ENCODE data around the gene ACYP1. TPM values are rescaled to one million over a fixed set of nuclear protein-coding genes. Genes with fewer than 3 reads are reported as not detected.

ACYP1 gene
- total RNA-seq, 4 donors from 2014 or later, result 6.6 to 36.0 (median 23.2) TPM

GRCh38 chr14:75010472-75011093 is 53.2 kb downstream of the ACYP1 start:
- WGBS, 2 donors (ENCODE audit: low coverage in 1 of 2), result 96 to 100% methylated on average over 1 to 4 of the region's 4 CpGs
- Histone ChIP-seq H3K27me3 (no peaks in the 10 kb centered on the region), H3K36me3 (peaks cover 0 to 64% (median 22%) of the 10 kb centered on the region in 4 donors), H3K4me3 (no peak overlapping the region), H3K9me3 (no peaks in the 10 kb centered on the region), H3K27ac (no peak overlapping the region), H3K4me1 (peaks cover 0 to 6% (median 0%) of the 10 kb centered on the region in 4 donors)
- in situ Hi-C loops (cut with MboI; ENCODE audit: low pct_ligation_motif_present in 1 of 4, low pct_unique_long_range_greater_than_20kb in 1 of 4, low sequenced_read_pairs in 3 of 4), result no loop called here
- intact Hi-C loops (cut with DNase I; ENCODE audit: low total_unique reads), result no loop called here
- no peak for DNase-seq
- TF ChIP-seq, protein P1, sequence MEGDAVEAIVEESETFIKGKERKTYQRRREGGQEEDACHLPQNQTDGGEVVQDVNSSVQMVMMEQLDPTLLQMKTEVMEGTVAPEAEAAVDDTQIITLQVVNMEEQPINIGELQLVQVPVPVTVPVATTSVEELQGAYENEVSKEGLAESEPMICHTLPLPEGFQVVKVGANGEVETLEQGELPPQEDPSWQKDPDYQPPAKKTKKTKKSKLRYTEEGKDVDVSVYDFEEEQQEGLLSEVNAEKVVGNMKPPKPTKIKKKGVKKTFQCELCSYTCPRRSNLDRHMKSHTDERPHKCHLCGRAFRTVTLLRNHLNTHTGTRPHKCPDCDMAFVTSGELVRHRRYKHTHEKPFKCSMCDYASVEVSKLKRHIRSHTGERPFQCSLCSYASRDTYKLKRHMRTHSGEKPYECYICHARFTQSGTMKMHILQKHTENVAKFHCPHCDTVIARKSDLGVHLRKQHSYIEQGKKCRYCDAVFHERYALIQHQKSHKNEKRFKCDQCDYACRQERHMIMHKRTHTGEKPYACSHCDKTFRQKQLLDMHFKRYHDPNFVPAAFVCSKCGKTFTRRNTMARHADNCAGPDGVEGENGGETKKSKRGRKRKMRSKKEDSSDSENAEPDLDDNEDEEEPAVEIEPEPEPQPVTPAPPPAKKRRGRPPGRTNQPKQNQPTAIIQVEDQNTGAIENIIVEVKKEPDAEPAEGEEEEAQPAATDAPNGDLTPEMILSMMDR (IDR thresholded peaks at IDR 0.05), result no peak
- TF ChIP-seq POLR2AphosphoS5 (IDR thresholded peaks at IDR 0.05), result no peak
- TF ChIP-seq EP300 (IDR thresholded peaks at IDR 0.05; ENCODE audit: low read depth), result no peak
- no peak for TF ChIP-seq POLR2A (IDR thresholded peaks at IDR 0.05)

DNA sequence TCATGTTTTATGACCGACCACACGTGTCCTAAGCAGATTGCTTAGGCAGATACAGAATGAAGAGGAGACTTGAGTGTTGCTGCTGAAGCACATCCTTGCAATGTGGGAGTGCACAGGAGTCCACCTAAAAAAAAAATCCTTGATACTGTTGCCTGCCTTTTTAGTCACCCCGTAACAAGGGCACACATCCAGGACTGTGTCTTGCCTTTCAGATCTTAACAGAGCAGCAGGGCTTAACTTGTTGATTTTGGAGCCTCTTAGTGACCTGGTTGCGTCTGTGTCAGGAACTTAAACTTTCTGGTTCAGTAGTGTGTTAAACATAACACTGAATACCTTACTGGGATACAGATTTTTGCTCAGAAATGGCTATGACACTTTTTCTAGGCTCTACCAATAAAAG is 54.6 kb downstream of the ACYP1 start:
- no peak for DNase-seq
- Histone ChIP-seq H3K4me1 (peaks cover 0 to 18% (median 6%) of the 10 kb centered on the region in 4 donors), H3K27ac (no peak overlapping the region), H3K36me3 (peaks cover 0 to 50% (median 15%) of the 10 kb centered on the region in 4 donors), H3K27me3 (no peaks in the 10 kb centered on the region), H3K4me3 (no peak overlapping the region), H3K9me3 (no peaks in the 10 kb centered on the region)
- in situ Hi-C loops (cut with MboI; ENCODE audit: low pct_ligation_motif_present in 1 of 4, low pct_unique_long_range_greater_than_20kb in 1 of 4, low sequenced_read_pairs in 3 of 4), result no loop called here
- WGBS, 2 donors (ENCODE audit: low coverage in 1 of 2), result 84 to 90% methylated on average over 4 of the region's 4 CpGs
- no peak for TF ChIP-seq POLR2A (IDR thresholded peaks at IDR 0.05)
- no peak for TF ChIP-seq EP300 (IDR thresholded peaks at IDR 0.05; ENCODE audit: low read depth)
- no peak for TF ChIP-seq POLR2AphosphoS5 (IDR thresholded peaks at IDR 0.05)
- TF ChIP-seq, protein P1 (IDR thresholded peaks at IDR 0.05), result no peak
- intact Hi-C loops (cut with DNase I; ENCODE audit: low total_unique reads), result no loop called here

DNA sequence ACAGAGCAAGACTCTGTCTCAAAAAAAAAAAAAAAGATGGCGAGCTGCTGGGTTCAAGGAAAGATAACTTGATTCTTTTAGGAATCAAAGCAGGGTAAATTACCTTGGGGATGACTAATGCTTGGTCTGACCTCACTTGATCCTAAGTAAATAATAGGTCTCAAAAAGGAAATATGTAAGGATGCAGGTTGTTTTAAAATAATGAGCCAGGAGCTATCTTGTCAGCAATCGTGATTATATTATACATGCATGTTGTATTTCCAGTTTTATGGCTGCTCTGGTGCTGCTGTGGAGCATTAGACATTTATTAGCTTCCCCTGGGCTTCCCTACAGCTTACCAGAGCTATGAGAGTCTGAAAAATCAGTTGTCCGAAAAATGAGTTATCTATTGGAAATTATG is 58.5 kb downstream of the ACYP1 start:
- H3K36me3 ChIP-seq, result peaks cover 0 to 40% (median 13%) of the 10 kb centered on the region in 4 donors
- intact Hi-C loops (cut with DNase I; ENCODE audit: low total_unique reads), result no loop called here
- TF ChIP-seq POLR2A (IDR thresholded peaks at IDR 0.05), result no peak
- TF ChIP-seq POLR2AphosphoS5 (IDR thresholded peaks at IDR 0.05), result no peak
- TF ChIP-seq, protein P1 (IDR thresholded peaks at IDR 0.05), result no peak
- TF ChIP-seq EP300 (IDR thresholded peaks at IDR 0.05; ENCODE audit: low read depth), result no peak

GRCh38 chr14:75003250-75004027 is 60.4 kb downstream of the ACYP1 start:
- peaks cover 0 to 25% (median 8%) of the 10 kb centered on the region in 4 donors for H3K36me3 ChIP-seq
- H3K9me3 ChIP-seq, result no peaks in the 10 kb centered on the region
- in situ Hi-C loops (cut with MboI; ENCODE audit: low pct_ligation_motif_present in 1 of 4, low pct_unique_long_range_greater_than_20kb in 1 of 4, low sequenced_read_pairs in 3 of 4) (no loop called here), intact Hi-C loops (cut with DNase I; ENCODE audit: low total_unique reads) (no loop called here)
- 9 to 36% methylated on average over 1 to 18 of the region's 18 CpGs for WGBS, 2 donors (ENCODE audit: low coverage in 1 of 2)
- H3K27me3 ChIP-seq, result no peaks in the 10 kb centered on the region
- DNase-seq, result peak; percentile 18
- H3K4me1 ChIP-seq, result peaks cover 5 to 24% (median 19%) of the 10 kb centered on the region in 4 donors
- peak overlapping the region; percentile 60 to 81 (median 70) for H3K4me3 ChIP-seq
- peak overlapping the region; percentile 82 to 90 (median 87) for H3K27ac ChIP-seq
- TF ChIP-seq, protein P1 (IDR thresholded peaks at IDR 0.05), result no peak
- no peak for TF ChIP-seq POLR2A (IDR thresholded peaks at IDR 0.05)
- no peak for TF ChIP-seq POLR2AphosphoS5 (IDR thresholded peaks at IDR 0.05)

More for the DNA sequence above, 58.5 kb downstream of the ACYP1 start:
- in situ Hi-C loops (cut with MboI; ENCODE audit: low pct_ligation_motif_present in 1 of 4, low pct_unique_long_range_greater_than_20kb in 1 of 4, low sequenced_read_pairs in 3 of 4), result no loop called here
- Histone ChIP-seq H3K27me3 (no peaks in the 10 kb centered on the region), H3K4me3 (no peak overlapping the region), H3K9me3 (no peaks in the 10 kb centered on the region), H3K4me1 (peaks cover 5 to 24% (median 19%) of the 10 kb centered on the region in 4 donors), H3K27ac (no peak overlapping the region)
- DNase-seq, result no peak
- WGBS, 2 donors (ENCODE audit: low coverage in 1 of 2), result 87 to 88% methylated on average over 2 to 3 of the region's 3 CpGs
